GM13977 (cell line): ENCODE measurements around the gene FILIP1L.

ENCODE experiments used
- DNase-seq: peaks from one replicate; pipeline ENCODE4 v3.0.0; 2012; ENCODE audit warnings: low spot score
- CTCF ChIP-seq: IDR thresholded peaks from 2 replicates; pipeline ENCODE4 v1.5.1; 2012; ENCODE audit warnings: mild to moderate bottlenecking, control low read depth; ENCODE audit not compliant: insufficient read depth; ENCODE audit errors: extremely low read depth, missing control alignments
- in situ Hi-C: fragments of 300-500 bp; cut with MboI; formaldehyde crosslinking; loops from one replicate; pipeline ENCODE4 v1.12.0; 2022; ENCODE audit warnings: low sequenced_read_pairs, low pct_unique_long_range_greater_than_20kb, mixed read lengths, inconsistent platforms; ENCODE audit not compliant: unreplicated experiment

Gene FILIP1L

GRCh38 chr3:99910752-99911290, 203.5 kb downstream of the FILIP1L start:
- in situ Hi-C loops: no loop called here
- TF ChIP-seq CTCF: no peak
- no peak for DNase-seq

- TF ChIP-seq CTCF: no peak
- in situ Hi-C loops: no loop called here
- DNase-seq: no peak
Observed at GRCh38 chr3:99909714-99910495, 204.4 kb downstream of the FILIP1L start.

- no peak for DNase-seq
- in situ Hi-C loops: no loop called here
- no peak for TF ChIP-seq CTCF
Observed at GRCh38 chr3:99907959-99908544, 206.2 kb downstream of the FILIP1L start.

- in situ Hi-C loops: no loop called here
- no peak for TF ChIP-seq CTCF
- no peak for DNase-seq
Observed at GRCh38 chr3:99903869-99904268, 210.4 kb downstream of the FILIP1L start.

- in situ Hi-C loops: no loop called here
Observed at GRCh38 chr3:99902091-99902490, 212.2 kb downstream of the FILIP1L start.

More at GRCh38 chr3:99902091-99902490, 212.2 kb downstream of the FILIP1L start:
- DNase-seq: no peak
- no peak for TF ChIP-seq CTCF
